NCI-H82 (cell line): Measurements from ENCODE around the gene HYCC1.
A peak's percentile ranks its signal among the peaks of the same experiment; 100 is the strongest.

Experiments used
- DNase-seq: peaks from one replicate; lab custom pipeline; 2025; lab: John Stamatoyannopoulos, UW

Gene HYCC1

DNA sequence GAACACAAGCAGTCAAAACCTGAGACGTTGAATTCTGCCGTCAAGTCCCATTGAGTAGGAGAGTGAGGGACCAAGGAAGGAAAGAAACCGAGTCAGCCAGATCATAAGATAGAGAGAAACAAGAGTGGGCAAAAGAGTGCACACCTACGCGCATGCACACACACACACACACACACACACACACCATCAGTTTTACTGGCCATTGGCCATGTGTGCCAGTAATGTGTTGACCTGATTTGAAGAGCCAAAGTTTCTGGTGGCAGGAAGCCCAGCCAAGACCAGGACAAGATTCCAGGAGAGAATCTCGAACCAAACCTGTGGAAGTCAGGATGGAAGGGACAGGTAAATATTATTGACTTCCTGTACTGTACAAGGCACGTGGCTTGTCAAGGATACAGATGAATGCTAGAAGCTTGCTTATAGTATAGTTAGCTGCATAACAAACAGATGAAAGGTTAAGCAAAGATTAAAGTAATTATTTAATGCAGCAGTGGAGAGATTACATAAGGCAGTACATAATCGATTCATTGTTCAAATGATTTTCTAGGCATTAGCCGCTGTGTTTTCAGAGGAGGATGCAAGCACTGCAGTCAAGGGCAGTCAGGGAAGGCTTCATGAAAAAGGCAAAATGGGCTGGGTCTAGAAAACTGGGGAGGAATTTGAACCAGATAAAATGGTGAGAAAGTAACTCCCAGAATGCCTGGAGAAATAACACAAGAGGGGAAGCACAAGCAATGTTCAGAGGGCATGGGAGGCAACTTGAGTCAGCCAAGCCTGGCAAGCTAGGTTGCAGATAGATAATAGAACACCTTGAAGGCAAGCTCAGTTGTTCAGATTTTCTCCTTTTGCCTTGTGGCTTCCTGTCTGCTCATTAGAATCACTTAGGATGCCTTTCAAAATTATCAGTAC is 2.7 kb upstream of the HYCC1 start:
- DNase-seq = no peak

DNA sequence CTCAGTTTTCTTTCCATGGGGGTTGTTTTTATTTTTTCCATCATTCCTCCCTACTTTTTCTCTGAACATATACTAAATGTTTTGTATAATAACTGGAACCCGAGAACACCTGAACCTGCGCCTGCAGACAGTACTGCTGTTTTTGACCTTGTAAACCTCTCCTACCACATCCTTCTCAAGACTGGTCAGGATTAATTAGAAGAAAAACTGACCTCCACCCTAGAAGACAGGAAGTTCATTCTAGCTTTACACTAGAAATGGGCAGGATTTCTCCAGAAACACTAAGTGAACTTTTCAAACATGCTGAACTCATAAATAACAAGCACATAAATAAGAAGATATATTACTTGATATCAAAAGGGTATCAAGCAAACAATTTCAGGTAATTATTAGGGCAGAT is 751 bp upstream of the HYCC1 start:
- DNase-seq = no peak

DNA sequence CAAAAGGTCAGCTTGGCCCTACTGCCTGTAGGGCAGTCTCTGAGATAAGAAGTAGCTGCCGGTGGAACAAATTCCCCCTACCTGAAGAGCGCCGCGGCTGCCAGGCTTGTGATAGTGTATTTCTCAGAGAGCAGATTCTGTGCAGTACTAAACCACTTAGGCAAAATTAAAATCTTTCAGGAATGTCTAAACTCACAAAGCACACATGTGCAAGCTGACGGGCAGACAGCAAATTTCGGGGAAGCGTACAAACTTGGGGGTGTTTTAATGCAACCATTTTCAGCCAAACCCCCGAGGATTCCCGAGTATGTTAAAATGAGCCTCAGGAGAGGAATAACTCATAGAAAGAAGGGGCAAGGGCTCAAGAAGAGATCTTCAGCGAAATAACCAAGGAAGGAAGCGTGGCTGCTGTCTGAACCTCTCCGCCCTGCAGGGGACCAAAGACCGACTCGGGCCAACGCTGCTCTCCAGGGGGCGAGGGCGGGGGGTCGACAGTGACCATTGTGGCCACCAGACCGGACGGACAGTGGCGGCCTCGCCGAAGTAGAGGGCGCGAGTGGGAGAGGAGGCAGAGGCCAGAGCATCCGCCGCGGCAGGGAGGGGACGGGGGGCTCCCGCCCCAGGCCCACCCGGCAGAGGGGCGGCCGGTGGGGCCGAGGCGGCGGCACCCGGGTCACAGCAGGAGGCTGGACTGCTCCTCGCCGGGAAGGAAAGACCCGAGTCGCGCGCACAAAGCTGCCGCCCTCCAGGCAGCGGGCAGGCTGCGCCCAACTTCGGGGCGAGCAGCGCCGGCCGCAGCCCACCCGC is 819 bp downstream of the HYCC1 start:
- DNase-seq = peak; percentile 49

DNA sequence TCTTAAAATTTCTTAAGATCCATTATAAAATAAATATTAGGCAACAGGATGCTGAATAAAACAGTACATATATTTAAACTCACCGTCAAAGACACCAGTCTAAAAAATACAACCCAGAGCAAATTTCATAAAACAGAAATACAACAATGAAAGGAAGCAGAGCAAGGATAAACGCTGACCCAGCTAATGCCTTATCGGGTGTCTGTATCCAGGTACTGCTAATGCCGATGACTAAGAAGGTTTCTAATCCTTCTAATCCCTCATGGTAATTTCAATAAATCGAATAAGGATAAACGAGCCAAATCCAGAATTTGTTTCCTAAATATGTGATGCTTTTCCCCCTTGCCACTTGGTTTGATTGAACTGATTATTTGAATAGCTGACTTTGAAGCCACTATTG is 1.7 kb downstream of the HYCC1 start:
- DNase-seq = peak; percentile 74

DNA sequence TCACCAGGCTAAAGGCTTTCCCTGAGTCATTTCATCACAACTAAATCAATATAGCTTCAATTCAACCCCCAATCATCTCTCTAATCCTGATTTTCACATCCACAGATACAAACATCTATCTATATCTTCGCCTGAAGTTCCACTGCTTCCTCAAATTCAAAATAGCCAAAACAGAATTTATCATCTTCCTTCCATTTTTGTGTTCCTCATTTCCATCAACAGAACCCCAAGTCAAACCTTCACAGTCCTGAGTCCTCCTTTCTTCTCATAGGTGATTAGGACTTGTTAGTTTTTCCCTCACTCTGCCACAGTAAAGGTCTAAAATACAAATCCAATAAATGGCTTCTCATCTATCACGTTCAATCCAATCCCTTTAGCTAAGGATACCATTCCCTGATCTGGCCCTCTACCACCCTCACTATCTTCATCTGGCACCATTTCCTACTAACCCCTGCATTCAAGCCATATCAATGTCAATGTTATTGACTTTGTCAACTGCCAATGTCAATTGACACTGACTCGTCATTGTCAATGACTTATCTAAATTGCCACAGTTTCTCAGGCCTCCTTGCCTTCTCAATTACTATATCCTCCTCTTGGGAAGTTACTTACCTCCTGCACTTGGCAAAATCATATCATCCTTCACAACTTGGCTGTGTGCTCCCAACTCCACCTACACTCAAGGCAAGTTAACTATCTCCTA is 2.6 kb downstream of the HYCC1 start:
- DNase-seq = peak; percentile 84

DNA sequence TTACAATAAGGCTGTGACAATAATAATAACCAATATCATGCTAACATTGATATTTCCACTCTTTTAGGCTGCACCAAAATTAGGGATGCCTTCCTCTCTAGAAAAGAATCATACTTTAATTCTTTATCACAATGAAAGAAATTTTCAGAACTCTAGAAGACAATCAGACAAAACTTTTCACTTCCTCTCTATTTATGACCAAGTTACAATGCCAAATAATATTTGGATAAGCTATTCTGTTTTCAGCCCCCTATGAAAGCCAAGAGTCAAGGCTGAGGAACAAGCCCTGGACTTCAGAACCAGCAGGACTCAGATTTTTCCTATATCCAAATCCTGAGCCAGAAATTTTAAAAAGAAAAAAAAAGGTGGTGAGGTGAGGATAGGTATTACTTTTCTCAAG is 4.6 kb downstream of the HYCC1 start:
- no peak for DNase-seq

DNA sequence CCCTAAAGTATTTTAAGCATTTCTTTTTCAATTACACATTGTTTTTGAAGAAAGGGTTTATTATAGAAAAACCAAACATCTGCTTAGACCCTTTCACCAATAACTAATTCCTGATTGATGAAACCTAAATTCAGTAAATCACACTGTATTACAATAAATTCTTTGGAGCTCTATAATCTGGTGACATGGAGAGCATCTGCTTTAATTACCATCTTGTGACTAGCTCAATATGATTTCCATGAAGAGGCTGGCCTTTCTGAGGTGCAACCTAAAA is 9.7 kb downstream of the HYCC1 start:
- no peak for DNase-seq

DNA sequence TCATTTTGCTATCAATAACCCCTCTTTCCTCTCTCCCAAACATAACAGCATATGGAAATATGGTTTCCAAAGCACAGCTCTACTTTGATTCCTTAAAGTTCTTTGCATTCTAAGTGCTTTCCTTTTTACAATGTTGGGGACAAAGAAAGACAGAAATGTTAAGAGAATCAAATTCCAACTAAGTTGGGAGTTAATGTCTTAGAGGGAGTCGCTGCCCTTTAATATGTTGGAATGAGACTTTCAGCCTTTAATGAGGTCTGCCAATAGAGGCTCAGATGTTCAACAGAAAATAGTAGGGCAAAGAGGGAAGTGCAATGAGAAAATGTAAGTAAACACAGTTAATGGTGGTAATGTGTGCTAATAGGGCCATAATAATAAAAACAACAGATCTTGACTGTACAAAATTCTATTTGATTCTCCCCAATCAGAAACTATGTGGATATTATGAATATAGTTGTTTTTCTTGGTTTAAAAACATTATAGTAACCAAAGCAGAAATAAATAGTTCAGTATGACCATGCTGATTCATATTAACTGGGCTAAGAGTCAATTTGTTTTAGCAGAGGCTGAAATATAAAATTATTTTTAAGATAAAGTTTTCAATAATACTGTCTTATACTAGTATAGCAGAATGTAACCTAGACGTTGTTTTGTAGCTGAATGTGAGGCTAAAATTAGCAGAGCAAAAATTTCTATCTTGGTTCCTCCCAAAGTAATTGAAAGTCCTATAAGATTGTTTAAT is 10.3 kb downstream of the HYCC1 start:
- DNase-seq = no peak

DNA sequence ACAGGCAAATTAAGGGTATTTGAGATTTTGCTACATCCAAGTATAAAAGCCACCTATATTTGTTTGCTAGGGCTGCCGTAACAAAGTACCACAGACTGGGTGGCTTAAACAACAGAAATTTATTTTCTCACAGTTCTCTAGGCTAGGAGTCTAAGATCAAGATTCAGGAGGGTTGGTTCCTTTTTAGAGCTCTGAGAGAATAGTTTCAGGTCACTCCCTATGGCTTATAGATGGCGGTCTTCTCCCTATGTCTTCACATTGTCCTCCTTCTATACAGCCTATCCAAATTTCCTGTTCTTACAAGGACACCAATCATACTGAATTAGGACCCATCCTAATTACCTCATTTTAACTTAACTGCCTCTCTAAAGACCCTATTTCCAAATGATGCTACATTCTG is 11.2 kb downstream of the HYCC1 start:
- DNase-seq = no peak

DNA sequence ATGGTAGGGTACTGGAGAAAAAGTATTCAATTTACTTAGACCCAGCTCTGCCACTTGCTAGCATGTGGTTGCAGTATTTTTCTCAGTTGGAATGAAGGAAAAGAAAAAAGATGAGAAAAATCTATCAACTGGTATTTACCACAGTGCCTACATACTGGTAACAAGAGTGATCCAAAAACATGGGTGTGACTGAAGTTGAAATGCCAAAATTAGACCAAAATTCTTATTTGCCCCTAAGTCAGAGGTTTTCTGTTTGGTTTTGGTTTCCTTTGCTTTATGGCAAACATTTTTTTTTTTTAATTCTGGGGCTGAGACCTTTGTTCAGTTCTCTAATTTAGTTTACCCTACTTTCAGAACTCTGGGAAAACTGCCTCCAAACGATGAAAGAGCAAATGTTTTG is 12.3 kb downstream of the HYCC1 start:
- no peak for DNase-seq

DNA sequence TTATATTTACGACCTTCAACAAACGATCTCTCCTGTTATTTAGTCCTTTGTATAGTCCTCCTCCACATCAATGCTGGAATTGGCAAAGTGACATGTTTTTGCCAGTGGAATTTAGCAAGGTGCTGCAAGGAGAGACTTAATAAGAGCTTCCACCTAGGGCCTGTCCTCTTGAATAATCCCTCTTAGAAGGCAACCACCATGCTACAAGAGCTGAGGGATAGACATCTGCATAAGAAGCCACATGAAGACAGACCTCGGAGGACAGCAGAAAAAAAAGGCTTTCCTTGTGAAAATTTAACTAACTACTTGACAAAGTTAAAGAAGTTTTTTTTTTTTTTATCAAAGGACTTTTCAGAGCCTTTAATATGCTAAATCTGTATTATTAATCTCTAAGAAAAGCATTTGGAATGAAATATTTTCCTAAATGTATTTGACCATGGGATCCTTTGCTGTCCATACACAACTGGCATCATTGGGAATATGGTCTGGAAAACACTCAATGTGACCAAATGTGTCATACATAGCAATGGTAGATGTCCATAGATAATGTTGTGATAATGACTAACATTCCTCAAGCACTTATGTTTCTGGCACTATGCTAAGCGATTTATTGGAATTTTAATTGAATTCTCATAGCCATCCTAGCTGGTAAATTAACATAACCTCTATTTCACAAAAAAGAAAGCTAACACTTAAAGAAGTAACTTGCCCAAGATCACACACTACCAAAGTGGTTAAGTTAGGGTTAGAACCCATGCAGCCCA is 13.2 kb downstream of the HYCC1 start:
- DNase-seq = no peak

DNA sequence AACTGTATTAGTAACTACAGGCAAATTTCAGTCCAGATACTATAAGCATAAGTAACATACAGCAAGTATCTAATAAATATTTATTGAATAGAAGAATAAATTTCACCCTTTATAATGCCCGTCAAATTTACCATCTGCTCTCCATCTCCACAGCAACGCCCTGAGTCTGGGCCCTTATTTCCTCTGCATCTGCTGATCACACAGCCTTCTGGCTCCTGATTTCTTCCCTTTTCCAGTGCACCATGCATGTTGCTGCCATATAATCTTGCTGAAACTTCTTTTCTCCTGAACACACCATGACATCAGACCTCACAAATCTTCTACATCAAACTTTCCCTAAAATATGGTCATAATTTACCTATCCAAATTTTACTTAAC is 15.4 kb downstream of the HYCC1 start:
- peak; percentile 15 for DNase-seq

DNA sequence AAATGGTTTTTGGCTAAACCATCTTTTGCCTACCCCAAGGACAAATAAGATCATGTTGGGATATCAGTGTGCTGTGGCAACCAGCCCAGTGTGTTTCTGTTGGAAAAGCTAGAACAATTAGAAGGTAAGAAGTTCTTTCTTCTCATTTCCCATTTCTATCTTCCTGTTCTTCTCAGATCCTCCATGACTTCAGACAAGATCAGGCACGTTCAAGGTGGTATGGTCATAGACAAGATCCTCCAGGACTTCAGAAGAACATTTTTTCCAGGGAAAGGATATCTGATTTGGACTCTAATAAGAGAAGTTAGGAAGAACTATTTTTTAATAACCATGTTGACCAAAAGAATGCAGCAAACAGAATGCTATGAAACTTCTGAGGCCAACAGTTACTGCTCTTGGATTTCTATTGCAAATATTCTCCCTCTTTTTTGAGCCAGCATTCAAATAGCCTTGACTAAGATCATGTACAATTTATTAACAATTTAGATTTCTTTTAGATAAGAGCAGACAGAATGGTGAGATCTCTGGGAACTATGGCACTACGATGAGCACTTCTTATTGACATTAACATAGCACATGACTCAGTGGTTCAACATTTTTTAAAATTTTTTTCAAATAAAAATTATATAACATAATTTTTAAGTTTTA is 15.9 kb downstream of the HYCC1 start:
- no peak for DNase-seq

DNA sequence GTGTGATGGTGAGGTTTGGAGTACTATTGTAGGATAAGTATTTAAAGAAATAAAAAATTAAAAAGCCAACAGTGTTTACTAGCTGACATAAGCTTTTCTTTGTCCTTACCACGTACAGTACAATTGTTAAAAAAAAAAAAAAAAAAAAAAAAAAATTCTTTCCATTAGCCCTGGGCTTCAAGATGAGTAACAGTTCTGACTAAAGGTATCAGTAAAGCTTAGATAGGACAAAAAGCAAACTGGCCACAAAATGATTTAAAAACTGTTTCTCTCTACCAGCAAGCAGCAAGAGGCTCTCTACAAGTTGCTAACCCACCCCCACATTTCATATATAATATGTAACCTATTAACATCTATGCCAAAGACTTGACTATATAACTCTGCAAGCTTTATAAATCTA is 17.5 kb downstream of the HYCC1 start:
- no peak for DNase-seq

DNA sequence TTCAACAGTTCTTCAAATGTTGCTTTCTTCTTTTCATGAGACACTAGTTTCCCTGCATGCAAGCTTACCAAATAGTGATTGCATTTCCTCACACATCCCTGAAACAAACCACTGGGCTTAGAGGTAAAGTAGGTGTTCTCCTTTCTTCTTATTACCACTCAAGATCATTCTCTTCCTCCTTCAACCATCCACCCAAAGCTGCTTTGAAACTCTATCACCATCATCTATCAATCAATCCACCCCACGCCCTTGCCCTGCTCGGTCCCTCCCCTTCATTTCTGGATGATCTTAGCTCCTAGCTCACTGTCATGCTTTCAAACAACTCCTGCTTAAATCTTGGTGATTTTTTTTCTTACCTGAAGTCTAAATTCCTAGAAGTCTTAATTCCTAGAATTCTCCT is 18.9 kb downstream of the HYCC1 start:
- DNase-seq = no peak

DNA sequence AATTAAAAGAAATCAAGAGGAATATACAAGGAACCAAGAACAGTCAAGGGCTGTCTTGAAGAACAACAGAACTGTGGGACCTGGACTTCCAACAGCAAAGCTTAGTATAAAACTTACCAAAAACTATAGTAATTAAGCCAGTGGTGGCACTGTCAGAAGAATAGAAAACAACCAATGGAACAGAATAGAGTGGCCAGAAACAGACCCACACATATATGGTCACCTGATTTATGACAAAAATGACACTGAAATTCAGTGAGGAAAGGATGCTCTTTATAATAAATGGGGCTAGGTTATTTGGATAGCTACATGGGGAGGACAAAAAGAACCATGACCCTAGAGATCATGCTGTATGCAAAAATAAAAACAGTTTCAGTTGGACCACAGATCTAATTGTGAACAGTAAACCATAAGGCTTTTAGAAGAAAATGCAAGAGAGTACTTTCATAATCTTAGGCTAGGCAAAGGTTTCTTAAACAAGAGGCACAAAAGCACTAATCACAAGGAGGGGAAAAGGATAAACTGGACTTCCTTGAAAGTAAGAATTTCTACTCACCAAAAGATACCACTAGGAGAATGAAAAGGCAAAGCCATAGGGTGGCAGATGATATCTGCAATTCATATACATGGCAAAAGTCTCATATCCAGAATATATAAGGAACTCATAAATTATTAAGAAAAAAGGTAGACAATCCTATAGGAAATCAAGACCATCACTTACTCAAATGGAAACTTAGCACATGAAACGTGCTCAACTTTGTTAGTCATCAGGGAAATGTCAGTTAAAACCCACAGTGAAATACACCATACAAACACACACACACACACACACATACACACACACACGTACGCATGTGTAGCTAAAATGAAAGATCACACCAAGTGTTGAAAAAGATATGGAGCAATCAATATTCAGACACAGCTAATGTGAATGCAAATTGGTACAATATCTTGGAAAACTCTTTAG is 20.8 kb downstream of the HYCC1 start:
- no peak for DNase-seq

DNA sequence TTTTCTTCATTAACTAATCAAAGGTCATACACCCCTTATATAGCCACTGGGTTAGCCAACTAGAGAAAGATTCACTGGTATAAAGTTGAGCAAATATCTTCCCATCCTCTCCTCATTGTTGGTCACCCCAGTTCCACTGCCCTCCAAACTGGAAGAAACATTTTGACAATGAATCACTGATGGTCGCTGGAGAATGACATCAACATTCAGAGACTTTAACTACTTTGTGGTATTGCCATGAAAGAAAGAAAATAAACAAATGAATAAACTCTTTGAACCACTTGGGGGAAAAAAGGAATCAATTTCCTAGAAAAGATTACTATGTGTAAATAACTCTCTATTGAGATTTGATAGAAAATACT is 23.4 kb downstream of the HYCC1 start:
- no peak for DNase-seq

DNA sequence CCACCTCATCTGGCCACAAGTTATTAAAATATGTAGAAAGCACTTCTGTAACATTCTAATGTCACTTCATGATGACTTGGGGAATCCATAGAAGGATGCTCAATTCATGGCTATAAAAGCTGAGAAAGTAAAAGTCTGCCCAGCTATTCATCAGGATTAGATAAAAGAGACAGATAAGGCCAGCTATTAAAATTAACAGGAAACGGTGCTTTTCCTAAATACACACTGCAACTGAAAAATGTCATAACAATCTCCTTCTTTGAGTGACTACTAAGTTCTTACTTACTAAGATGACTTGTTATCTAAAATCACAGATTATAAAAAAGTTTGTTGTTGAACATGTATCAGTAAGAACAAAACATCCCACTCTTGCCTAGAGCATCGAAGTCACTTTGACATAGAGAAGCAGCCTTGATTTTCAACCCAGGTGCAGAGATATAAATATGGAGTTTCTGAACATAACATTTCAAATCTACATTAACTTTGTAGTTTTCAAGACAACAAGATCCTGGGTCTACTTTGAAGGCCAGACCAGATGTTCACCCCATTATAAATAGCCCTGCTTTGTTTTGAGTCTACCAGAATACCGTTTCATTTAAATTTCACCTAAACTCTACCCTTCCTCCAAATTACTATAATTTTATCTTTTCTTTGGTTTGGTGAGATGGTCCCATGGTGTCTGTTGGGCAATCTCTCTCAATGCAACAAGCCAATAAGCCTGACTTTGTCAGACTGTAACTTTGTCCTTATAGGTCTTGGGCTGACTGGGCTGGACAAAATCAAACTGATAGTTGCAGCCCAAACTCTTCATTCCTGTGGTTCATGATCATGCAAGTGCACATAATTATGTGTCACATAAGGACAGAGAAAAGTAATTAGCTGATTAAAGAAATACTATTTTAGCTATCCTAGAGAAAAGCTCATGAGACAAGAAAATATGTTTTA is 24.0 kb downstream of the HYCC1 start:
- no peak for DNase-seq

DNA sequence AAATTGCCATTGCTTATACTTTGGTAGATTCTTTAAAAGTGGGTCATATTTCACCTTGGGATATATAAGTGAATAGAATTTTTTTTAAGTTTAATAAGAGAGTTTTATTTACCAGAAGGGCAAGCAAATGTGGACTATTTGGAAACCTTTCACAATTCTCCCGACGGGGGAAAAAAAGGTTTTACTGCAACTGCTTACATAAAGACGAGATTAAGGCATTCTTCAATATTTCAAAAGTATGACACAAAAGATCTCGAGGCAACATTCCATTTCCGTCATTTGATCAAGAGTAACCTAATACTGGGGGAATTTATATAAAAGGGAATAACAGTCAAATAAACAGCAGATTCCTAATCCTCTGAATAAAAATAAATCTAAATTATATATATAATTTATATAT is 28.5 kb downstream of the HYCC1 start:
- DNase-seq = no peak
